AG10803 (cell line): ENCODE data around the gene SSBP3.
A peak's percentile ranks its signal among the peaks of the same experiment; 100 is the strongest.

Experiments used
- DNase-seq: peaks from one replicate; pipeline ENCODE4 v3.0.0; 2010; ENCODE audit warnings: low read depth
- H3K4me3 ChIP-seq: 2 replicates; pipeline ENCODE4 v1.5.1; 2011; ENCODE audit warnings: mild to moderate bottlenecking, low read length, control low read depth
- CTCF ChIP-seq: conservative IDR thresholded peaks from 2 replicates; pipeline ENCODE4 v1.5.1; 2011; ENCODE audit warnings: mild to moderate bottlenecking, low read length, control low read depth, inconsistent platforms

Gene SSBP3

GRCh38 chr1:54204199-54204598 is 202.0 kb downstream of the SSBP3 start:
- DNase-seq: no peak
- no peak for TF ChIP-seq CTCF
- no peak overlapping the region for H3K4me3 ChIP-seq

- TF ChIP-seq CTCF: no peak
- H3K4me3 ChIP-seq: peak overlapping the region; percentile 91
- DNase-seq: peak; percentile 8
Observed at GRCh38 chr1:54200519-54200997, 205.6 kb downstream of the SSBP3 start.

GRCh38 chr1:54199765-54200518 is 206.3 kb downstream of the SSBP3 start, which contains the start of the genes CYB5RL and MRPL37:
Gene CYB5RL, minus strand, starts transcription at chr1:54200030. Its CDS starts 4,414 bp downstream, at chr1:54195616.
Gene MRPL37, plus strand, starts transcription at chr1:54200167. Its CDS starts 77 bp downstream, at chr1:54200244.
- no peak for TF ChIP-seq CTCF
- DNase-seq: peak; percentile 96
- peak within 1 kb of the TSS; percentile 91 for H3K4me3 ChIP-seq

- no peak for TF ChIP-seq CTCF
- H3K4me3 ChIP-seq: peak overlapping the region; percentile 91
- peak; percentile 35 for DNase-seq
Observed at GRCh38 chr1:54199151-54199764, 206.9 kb downstream of the SSBP3 start.

GRCh38 chr1:54193453-54193852 is 212.7 kb downstream of the SSBP3 start:
- no peak for TF ChIP-seq CTCF
- no peak overlapping the region for H3K4me3 ChIP-seq
- no peak for DNase-seq

- no peak for DNase-seq
- no peak for TF ChIP-seq CTCF
- no peak overlapping the region for H3K4me3 ChIP-seq
Observed at GRCh38 chr1:54191525-54191924, 214.7 kb downstream of the SSBP3 start.

GRCh38 chr1:54190526-54190925 is 215.7 kb downstream of the SSBP3 start:
- no peak for TF ChIP-seq CTCF
- no peak overlapping the region for H3K4me3 ChIP-seq
- DNase-seq: no peak
